COLO829 (cell line): ENCODE measurements around the gene LY6G6F.
"Not testable (repeated sequence)": the region's sequence is repeated elsewhere in the genome, so short reads cannot be mapped to it uniquely, and the experiment has no call there.

Experiments
- DNase-seq: peaks from one replicate; pipeline ENCODE4 v3.0.0; 2012; ENCODE audit warnings: low spot score

LY6G6F gene

GRCh38 chr6:31702819-31703716, 3.6 kb upstream of the LY6G6F start, which contains the start of gene ABHD16A:
Gene ABHD16A (minus strand): TSS chr6:31703324. CDS start chr6:31703281, 43 bp downstream.
- peak; percentile 100 for DNase-seq

GRCh38 chr6:31705931-31706330, 735 bp upstream of the LY6G6F start:
- DNase-seq: no peak

- no peak for DNase-seq
These were observed 1.0 kb downstream of the LY6G6F start for GRCh38 chr6:31707701-31708100.

GRCh38 chr6:31708224-31708623, 1.6 kb downstream of the LY6G6F start:
- DNase-seq: no peak

- DNase-seq: not testable (repeated sequence)
These were observed 2.5 kb downstream of the LY6G6F start for GRCh38 chr6:31709157-31709556.

- no peak for DNase-seq
These were observed 4.0 kb downstream of the LY6G6F start for GRCh38 chr6:31710523-31711219.

GRCh38 chr6:31711233-31711632, 4.6 kb downstream of the LY6G6F start:
- DNase-seq: no peak

- no peak for DNase-seq
These were observed 5.6 kb downstream of the LY6G6F start for GRCh38 chr6:31712296-31712695.

- DNase-seq: no peak
These were observed 6.8 kb downstream of the LY6G6F start for GRCh38 chr6:31713465-31713864.

- DNase-seq: no peak
These were observed 7.5 kb downstream of the LY6G6F start for GRCh38 chr6:31713991-31714684.

GRCh38 chr6:31715022-31715958, 8.6 kb downstream of the LY6G6F start, which contains the start of gene LY6G6D:
Gene LY6G6D (plus strand): TSS chr6:31715348. CDS start chr6:31715356, 8 bp downstream.
- DNase-seq: no peak

- DNase-seq: no peak
These were observed 11.0 kb downstream of the LY6G6F start for GRCh38 chr6:31717499-31718222.

- no peak for DNase-seq
These were observed 11.6 kb downstream of the LY6G6F start for GRCh38 chr6:31718265-31718664.

GRCh38 chr6:31719001-31719400, 12.3 kb downstream of the LY6G6F start:
- DNase-seq: no peak

GRCh38 chr6:31720196-31720770, 13.6 kb downstream of the LY6G6F start:
- DNase-seq: no peak

GRCh38 chr6:31721351-31722020, 14.8 kb downstream of the LY6G6F start, which contains the start of gene LY6G6C:
Gene LY6G6C (minus strand): TSS chr6:31721746. CDS start chr6:31721679, 67 bp downstream.
- DNase-seq: no peak

GRCh38 chr6:31722173-31722572, 15.5 kb downstream of the LY6G6F start:
- DNase-seq: no peak

GRCh38 chr6:31723245-31723979, 16.7 kb downstream of the LY6G6F start, which contains the start of gene MPIG6B:
Gene MPIG6B (plus strand): TSS chr6:31723373. CDS start chr6:31723384, 11 bp downstream.
- no peak for DNase-seq
